Measurements from ENCODE around the gene DOHH. TPM values are rescaled to one million over a fixed set of nuclear protein-coding genes. Genes with fewer than 3 reads are reported as not detected.

The DOHH gene
- total RNA-seq, 3 donors from 2014 or later, result 7.6 to 11.1 (median 10.4) TPM

- Histone ChIP-seq H3K4me1 (ENCODE audit: low read depth) (peaks cover 8% of the 10 kb centered on the region), H3K36me3 (ENCODE audit: low read depth) (no peaks in the 10 kb centered on the region), H3K4me3 (no peak overlapping the region), H3K9me3 (no peaks in the 10 kb centered on the region)
- ATAC-seq (no peak), DNase-seq (no peak)
- no peak for TF ChIP-seq CTCF (IDR thresholded peaks at IDR 0.05)
- intact Hi-C loops (cut with DNase I, micrococcal nuclease), result no loop called here
Observed at GRCh38 chr19:3459965-3460582, 40.4 kb downstream of the DOHH start.

- DNase-seq (peak; percentile 56 to 72 (median 56)), ATAC-seq (peak; percentile 70)
- no peak for TF ChIP-seq CTCF (IDR thresholded peaks at IDR 0.05)
- Histone ChIP-seq H3K9me3 (no peaks in the 10 kb centered on the region), H3K4me1 (ENCODE audit: low read depth) (peaks cover 8% of the 10 kb centered on the region), H3K36me3 (ENCODE audit: low read depth) (no peaks in the 10 kb centered on the region), H3K4me3 (no peak overlapping the region)
- intact Hi-C loops (cut with DNase I, micrococcal nuclease), result no loop called here
Observed at GRCh38 chr19:3459089-3459881, 41.2 kb downstream of the DOHH start.

- Histone ChIP-seq H3K4me1 (ENCODE audit: low read depth) (peaks cover 8% of the 10 kb centered on the region), H3K9me3 (no peaks in the 10 kb centered on the region), H3K4me3 (no peak overlapping the region), H3K36me3 (ENCODE audit: low read depth) (peaks cover 6% of the 10 kb centered on the region)
- DNase-seq (no peak), ATAC-seq (peak; percentile 7)
- intact Hi-C loops (cut with DNase I, micrococcal nuclease), result no loop called here
- no peak for TF ChIP-seq CTCF (IDR thresholded peaks at IDR 0.05)
Observed at GRCh38 chr19:3458229-3459088, 42.0 kb downstream of the DOHH start.

GRCh38 chr19:3457528-3458228 is 42.8 kb downstream of the DOHH start:
- intact Hi-C loops (cut with DNase I, micrococcal nuclease), result no loop called here
- Histone ChIP-seq H3K36me3 (ENCODE audit: low read depth) (peaks cover 6% of the 10 kb centered on the region), H3K4me3 (no peak overlapping the region), H3K4me1 (ENCODE audit: low read depth) (peaks cover 8% of the 10 kb centered on the region), H3K9me3 (no peaks in the 10 kb centered on the region)
- DNase-seq (no peak), ATAC-seq (peak; percentile 7)
- TF ChIP-seq CTCF (IDR thresholded peaks at IDR 0.05), result no peak

- no peak for TF ChIP-seq CTCF (IDR thresholded peaks at IDR 0.05)
- H3K4me3 ChIP-seq, result no peak overlapping the region
- DNase-seq (no peak), ATAC-seq (no peak)
- H3K36me3 ChIP-seq (ENCODE audit: low read depth), result peaks cover 6% of the 10 kb centered on the region
- no peaks in the 10 kb centered on the region for H3K9me3 ChIP-seq
- intact Hi-C loops (cut with DNase I, micrococcal nuclease), result no loop called here
- H3K4me1 ChIP-seq (ENCODE audit: low read depth), result peaks cover 8% of the 10 kb centered on the region
Observed at GRCh38 chr19:3456925-3457527, 43.4 kb downstream of the DOHH start.
